Stimulated activated CD8-positive, alpha-beta memory T cell treated with anti-CD3 and anti-CD28 coated beads, Interleukin-4, amount 100 ng/mL, for 48 hours (primary cell): ENCODE measurements around the gene SCUBE2.

Source experiments
- DNase-seq: peaks from one replicate; pipeline ENCODE4 v3.0.0-alpha.2; 2020

SCUBE2 gene

DNA sequence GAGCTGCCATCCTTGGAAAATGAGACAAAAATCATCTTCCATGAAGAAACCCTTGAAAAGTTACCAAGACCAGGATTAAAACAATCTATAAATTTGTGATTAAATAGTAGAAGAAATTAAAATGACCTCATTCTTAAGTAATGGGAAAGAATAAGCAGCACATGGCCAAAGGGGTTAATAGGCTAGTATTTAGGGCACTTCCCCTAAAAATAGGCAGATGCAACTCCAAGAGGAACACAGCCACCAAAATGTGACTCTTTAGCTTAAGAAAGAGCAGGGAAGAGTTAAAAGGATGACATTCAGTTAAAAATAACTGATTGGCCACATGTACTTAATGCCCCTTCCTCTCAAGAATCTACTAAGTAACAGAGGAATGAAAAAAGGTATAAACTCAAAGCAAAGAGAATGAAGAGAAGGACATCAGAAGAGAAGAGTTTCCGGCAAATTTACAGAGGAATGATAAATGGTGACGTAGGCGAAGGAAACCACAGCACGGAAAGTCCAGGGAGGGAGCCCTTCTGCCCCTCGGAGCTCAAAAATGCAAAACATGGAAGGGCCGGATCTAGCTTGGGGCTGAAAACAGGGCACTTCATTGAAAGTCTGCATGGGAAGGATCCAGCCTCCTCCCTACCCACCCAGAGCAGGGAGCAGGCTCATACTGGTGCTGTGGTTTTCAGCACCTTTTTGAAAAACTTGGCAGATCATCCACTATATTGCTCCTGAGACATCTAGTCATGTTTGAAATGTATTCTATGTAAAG, 17.8 kb downstream of the SCUBE2 start:
- DNase-seq: no peak

DNA sequence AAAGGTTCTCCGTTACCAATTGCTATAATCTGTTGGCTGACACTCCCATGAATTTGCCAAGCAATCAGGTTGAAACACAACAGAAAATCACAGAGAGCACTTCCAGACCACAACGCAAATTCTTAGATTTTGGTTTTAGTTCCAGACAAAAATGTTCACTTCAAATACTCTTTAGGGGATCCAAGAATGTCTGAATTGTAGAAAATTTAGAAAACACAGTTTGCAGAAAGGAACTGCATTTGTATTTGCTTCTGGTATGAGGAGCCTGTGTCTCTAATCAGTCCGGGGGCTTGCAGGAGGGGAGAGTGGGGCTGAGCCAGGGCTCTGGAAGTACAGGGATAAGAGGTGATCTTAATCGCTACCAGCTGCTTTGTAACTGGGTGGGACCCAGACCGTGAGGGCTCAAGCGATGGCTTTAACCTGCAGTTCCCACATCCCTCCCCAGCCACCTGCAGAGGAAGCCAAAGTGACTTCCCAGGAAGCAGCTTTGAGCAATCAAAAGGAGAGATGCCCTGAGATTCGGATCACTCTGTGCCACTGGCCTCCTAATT, 18.7 kb downstream of the SCUBE2 start:
- DNase-seq: no peak

DNA sequence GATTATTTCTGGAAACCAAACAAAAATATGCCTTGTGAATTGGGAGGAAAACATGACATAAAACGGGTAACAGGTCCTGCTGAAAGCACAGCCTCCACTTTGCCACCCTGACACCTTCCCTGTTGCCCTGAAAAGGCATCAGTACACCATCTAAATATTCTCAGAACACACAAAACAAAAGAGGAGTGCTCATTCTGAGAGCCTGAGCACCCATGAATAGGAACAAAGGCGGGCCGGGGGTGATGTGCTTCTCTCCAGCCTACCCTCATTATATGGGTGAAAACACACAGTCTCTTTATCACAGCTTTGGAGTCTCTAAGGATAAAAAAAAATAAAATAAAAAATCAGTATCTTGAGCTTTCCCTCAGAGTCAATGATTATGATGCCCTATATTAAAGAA, 19.7 kb downstream of the SCUBE2 start:
- DNase-seq: no peak

DNA sequence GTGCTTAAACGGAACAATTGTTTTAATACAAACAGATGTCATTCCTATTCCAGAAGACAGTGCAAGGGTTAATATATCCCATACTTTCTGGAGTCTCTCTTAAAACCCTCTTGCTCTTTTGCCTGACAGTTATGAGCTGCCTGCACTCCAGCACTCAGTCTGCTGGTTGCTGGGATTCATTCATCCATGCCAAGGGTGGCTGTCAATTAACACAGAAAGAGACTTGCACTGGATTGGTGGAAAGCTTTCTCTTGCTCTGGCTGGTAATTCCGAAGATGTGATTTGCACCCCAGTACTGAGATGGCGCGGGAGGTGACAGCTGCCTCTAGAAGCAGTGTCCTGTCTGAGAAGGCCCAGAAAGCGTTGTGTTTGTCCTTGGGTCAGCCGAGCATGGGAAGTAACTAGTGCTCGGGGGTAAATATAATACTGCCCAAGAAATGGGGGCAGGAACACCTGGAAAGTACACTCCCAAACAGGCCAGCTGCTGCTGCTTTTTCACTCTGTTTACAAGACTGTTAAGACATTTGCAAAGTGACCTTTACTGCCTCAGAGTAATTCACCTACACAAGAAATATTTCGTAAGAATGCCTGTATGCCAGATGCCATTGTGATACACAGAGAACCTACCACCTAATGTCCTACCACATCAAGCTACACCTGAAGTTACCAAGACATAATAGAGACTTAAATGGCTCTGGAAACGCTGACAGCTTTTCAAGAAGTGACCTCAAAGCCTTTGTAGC, 20.5 kb downstream of the SCUBE2 start:
- DNase-seq: no peak

DNA sequence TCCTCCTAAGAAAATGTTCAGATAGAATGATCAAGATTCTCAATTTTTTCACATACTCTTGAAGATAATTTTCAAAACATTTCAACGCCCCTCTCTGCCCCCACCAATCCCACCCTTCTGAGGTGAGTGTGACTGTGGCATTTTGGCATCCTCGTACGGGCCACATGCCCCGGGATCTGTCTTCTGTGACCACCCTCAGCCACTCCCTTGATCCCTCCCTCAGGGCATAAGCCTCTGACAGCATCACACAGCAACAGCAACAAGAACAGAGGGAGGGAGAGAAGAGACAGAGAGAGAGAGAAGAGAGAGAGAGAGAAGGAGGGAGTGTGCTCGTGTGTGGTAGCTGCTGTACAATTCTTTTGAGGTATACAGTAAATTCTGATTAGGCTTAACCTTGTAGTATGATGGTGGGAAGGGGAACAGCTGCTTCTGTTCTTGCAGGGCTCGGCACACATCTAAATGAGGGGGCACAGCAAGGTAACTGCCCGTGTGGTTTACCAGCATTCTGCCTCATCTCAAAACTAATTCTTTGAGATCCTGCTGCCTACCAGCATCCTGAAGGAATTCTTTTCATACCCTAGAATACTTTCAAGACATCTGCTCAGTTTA, 21.4 kb downstream of the SCUBE2 start:
- DNase-seq: no peak

- DNase-seq: no peak
These were observed 22.1 kb downstream of the SCUBE2 start for GRCh38 chr11:9069256-9069655.

- DNase-seq: no peak
These were observed 24.9 kb downstream of the SCUBE2 start for GRCh38 chr11:9066433-9066925.

DNA sequence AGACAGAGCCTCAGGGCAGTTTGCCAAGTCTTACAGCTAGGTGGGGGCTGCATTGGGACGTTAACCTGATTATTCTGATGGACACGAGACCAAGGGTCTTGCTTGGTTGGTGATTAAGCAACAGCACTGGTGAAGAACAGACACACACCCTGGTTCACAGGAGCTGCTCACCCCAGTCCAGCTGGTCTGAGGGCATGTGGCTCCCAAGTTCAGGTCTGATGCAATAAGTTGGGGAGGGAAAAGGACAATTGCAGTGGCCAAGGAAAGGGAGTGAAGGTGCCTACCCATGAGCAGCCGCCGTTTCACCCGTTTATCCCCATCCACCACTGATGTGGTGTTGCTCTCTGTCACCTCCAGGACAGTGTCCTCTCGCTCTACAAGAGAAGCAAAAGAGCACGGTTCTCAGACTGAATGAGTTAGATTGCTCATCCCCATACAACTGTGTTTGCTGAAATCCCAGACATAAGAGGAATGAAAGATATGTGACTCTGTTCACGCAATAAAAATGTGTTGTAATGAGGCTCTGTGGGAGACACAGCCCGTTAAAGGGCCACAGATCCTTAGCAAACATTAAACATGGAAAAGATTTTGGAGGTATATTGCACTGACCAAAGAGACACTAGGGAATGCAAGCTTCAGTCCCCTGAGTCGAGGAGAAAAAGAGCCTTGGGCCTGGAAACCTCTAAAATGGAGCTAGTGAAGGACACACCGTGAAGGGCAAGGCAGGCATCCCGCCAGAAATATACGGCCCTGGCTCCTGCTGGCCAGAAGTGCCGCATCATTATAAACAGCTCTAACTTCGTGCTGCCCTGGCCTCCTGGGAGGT, 25.6 kb downstream of the SCUBE2 start:
- DNase-seq: no peak

DNA sequence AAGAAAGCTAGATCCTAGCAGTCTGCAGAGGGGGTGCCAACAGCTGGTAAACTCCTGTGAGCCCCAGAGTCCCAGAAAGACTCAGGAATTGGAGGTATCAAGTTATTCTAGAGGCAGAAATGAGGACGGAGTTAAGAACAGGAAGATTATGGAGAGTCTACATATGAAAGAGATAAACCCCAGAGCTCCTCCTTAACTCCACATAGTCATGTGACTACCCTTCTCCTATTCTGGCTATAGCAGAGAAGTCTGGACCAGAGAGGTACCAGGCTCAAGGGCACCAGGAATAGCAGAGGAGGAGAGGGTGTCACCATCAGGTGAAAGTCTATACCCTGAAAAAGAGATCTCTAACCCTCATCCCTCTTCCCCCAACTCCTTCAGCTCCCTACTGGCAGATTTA, 29.6 kb downstream of the SCUBE2 start:
- no peak for DNase-seq

- DNase-seq: peak; percentile 79
These were observed 30.7 kb downstream of the SCUBE2 start for GRCh38 chr11:9060700-9061111.

- DNase-seq: no peak
These were observed 32.0 kb downstream of the SCUBE2 start for GRCh38 chr11:9059406-9059805.

GRCh38 chr11:9057888-9058287, 33.5 kb downstream of the SCUBE2 start:
- no peak for DNase-seq

DNA sequence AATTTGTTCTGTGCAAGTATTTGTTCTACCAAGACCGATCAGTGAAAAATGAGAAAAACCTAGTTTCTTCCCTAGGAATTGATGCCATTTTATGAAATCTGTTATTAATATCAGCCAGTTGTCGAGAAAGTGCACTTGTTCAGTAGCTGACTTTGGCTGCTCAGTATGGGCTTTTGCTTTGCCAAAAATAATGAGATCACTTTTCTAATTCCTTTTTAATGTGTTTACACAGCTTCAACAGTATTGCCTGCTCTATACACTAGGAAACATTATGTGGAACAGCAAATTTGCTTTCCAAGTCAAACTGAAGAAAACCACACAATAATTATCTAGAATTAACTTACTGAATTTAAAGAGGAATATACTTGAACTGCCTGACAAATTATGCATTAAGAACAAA, 34.4 kb downstream of the SCUBE2 start:
- no peak for DNase-seq

DNA sequence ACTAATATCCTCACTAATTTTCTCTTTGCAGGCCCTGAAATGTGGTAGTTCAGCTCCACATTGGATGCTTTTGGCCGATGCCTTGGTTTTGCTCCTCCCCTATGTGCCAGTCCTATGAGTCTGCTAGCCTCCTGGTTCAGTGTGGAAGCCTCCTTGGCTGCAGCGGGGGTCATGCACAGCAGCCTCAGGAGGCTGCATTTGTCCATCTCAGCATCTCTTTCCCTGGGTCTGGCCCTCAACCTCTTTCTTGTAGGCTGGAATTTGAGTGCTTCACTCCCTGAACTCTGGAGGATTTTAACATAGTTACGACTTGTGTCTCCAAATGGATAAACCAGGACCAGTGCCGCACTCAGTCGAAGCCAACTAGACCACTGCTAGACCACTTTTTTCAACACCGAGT, 34.9 kb downstream of the SCUBE2 start:
- DNase-seq: no peak

DNA sequence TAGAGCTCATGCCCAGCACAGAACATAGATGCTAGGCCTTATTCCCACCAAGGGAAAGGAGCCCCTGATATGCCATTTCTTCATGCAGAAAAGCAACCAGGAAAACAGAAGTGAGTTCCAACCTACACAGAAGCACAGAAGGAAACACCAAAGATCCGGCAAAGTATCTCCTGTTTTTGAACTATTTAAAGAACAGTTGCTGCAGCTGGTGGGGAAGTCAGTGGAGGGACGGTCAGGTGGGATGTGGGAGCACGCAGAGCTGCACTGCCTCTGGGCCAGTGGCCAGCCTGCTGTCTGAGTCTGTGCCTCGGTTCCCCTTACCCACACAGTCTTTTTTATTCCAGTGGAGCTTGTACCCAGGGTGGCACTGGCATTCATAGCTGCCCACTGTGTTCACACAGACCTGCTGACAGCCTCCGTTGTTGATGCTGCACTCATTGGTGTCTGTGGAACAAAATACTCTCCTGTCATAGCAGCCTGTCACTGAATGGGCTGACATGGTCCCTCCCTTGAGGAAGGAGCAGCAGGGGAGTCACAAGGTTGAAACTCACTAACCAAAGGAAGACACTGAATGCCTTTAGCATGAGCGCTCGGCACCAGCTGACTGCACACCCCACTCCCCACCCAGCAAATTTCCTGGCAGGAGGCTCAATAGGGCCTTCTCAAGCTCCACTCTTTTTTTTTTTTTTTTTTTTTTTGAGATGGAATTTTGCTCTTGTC, 37.9 kb downstream of the SCUBE2 start:
- no peak for DNase-seq

DNA sequence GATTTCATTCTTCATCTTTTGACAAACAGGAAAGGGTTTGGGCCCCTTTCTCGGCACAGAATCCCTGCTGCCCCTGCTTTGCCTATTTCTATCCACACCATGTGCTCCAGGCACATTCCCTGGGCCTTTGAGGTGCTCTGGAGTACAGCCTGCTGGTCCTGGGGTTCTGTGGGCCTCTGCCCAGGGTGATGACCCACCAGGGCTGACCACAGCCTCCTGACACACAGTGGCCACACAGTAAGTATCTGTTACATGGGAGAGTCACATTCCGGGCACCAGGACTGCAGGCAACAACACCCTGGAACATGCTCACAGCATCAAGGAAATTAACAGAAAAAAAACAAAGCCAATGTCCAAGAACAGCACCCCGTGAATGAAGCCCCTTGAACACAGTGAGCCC, 39.1 kb downstream of the SCUBE2 start:
- no peak for DNase-seq

DNA sequence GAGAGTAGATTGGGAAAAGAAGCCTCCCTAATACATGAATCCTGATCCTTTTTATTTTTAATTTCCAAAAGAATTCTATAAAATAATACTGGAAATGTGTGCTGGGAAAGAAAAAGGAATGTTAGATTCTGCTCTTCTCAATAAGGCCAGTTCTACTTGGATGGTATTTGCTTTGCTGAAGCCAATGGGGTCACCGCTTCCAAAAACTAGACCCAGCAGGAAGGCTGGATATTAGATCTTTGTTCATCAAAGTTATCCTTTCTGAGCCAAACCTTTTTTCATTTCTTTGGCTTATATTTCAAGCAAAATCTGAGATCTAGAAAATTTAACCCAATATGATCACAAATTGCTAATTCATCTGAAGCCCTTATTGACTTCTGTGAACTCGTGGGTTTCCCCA, 41.4 kb downstream of the SCUBE2 start:
- DNase-seq: no peak

- no peak for DNase-seq
These were observed 43.4 kb downstream of the SCUBE2 start for GRCh38 chr11:9047964-9048523.

GRCh38 chr11:9046481-9046880, 44.9 kb downstream of the SCUBE2 start:
- DNase-seq: no peak

- DNase-seq: no peak
These were observed 48.9 kb downstream of the SCUBE2 start for GRCh38 chr11:9042488-9042887.

GRCh38 chr11:9041747-9042146, 49.7 kb downstream of the SCUBE2 start:
- DNase-seq: no peak

- DNase-seq: no peak
These were observed 51.0 kb downstream of the SCUBE2 start for GRCh38 chr11:9040410-9040809.
